ENCODE measurements around the gene MORF4L2.

DNA sequence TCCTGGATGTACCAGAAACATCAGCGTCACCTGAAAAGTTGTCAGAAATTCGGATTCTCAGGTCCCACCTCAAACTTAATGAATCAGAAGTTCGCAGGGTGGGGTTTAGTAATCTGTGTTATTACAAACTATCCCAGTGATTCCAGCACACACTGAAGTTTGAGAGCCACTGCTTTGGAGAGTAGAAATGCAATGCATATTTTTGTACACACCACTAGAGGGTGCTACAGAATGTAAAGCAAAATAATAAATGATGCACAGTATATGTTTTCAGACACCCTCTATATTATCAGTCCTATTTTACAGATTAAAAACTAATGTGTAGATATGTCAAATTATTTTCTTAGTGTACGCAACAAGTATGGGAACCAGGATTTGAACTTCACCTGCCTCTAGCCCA lies 2.4 kb upstream of the MORF4L2 start:
- TF ChIP-seq POLR2A (IDR thresholded peaks at IDR 0.05; ENCODE audit: low read length) (no peak), GATA1 (IDR thresholded peaks at IDR 0.05; ENCODE audit: low read depth, low read length) (no peak)

Measured in erythroblast (primary cell).